Gastroesophageal sphincter (tissue), 4 donors: Measurements from ENCODE around the gene ARHGEF17. TPM values are rescaled to one million over a fixed set of nuclear protein-coding genes. Genes with fewer than 3 reads are reported as not detected.

Experiments used
- ATAC-seq: fragments of 150-250 bp; one replicate; pipeline ENCODE4 v1.9.1; 2016; ENCODE audit warnings: mild to moderate bottlenecking, moderate library complexity
- H3K27ac ChIP-seq, 4 donors: fragments of 200-600 bp; sonication (generic) in 3 of 4; 1 replicate in 3 of 4; 2 replicates in 1 of 4; pipeline ENCODE4 v1.5.1; 2016 to 2019
- H3K27me3 ChIP-seq: fragments of 200-600 bp; sonication (generic); one replicate; pipeline ENCODE4 v1.5.1; 2019
- H3K36me3 ChIP-seq, 2 donors: fragments of 200-600 bp; sonication (generic); one replicate each; pipeline ENCODE4 v1.5.1; 2019; ENCODE audit warnings: control low read depth in 1 of 2
- H3K4me1 ChIP-seq, 3 donors: fragments of 200-600 bp; sonication (generic); 1 replicate in 2 of 3; 2 replicates in 1 of 3; pipeline ENCODE4 v1.5.1; 2016 to 2019; ENCODE audit warnings: control low read depth in 2 of 3
- H3K4me3 ChIP-seq, 2 donors: fragments of 200-600 bp; sonication (generic); one replicate each; pipeline ENCODE4 v1.5.1; 2019; ENCODE audit warnings: mild to moderate bottlenecking in 1 of 2, moderate library complexity in 1 of 2
- H3K9me3 ChIP-seq, 3 donors: fragments of 200-600 bp; sonication (generic); one replicate each; pipeline ENCODE4 v1.5.1; 2017 to 2019; ENCODE audit warnings: control low read depth in 2 of 3
- EP300 ChIP-seq: sonication (generic); formaldehyde crosslinking; IDR thresholded peaks from one replicate; pipeline ENCODE4 v1.6.1; 2017; ENCODE audit warnings: antibody characterized with exemption, mild to moderate bottlenecking
- POLR2A ChIP-seq, 2 donors: fragments of 450-650 bp; IDR thresholded peaks; one replicate each; pipeline ENCODE4 v1.6.1; 2017; ENCODE audit warnings: antibody characterized with exemption in 2 of 2, mild to moderate bottlenecking in 2 of 2, moderate library complexity in 1 of 2
- POLR2AphosphoS5 ChIP-seq: sonication (generic); formaldehyde crosslinking; IDR thresholded peaks from one replicate; pipeline ENCODE4 v1.6.1; 2017; ENCODE audit warnings: antibody characterized with exemption
- WGBS, 2 donors: methylation state at CpG; one replicate each; pipeline ENCODE4 v1.1.5; 2018; ENCODE audit warnings: low coverage in 1 of 2; 5-methylcytosine and 5-hydroxymethylcytosine counted together
- total RNA-seq, 4 donors: library from RNA; depleted of rRNA; stranded (reverse); fragments of >200 nt; gene quantifications; one replicate each; pipeline ENCODE4 v1.1.0, GENCODE V29; 2016
- TF ChIP-seq, protein P1 (sequence below), 4 experiments: fragments of 200-600 bp in 2 of 4; fragments of 450-650 bp in 2 of 4; sonication (generic) in 1 of 4; IDR thresholded peaks; one replicate each; pipeline ENCODE4 v1.5.1; 2017 to 2019; ENCODE audit warnings: antibody characterized with exemption in 4 of 4, mild to moderate bottlenecking in 2 of 4, moderate library complexity in 2 of 4

ARHGEF17 gene
- total RNA-seq, 4 donors from 2014 or later = 52.5 to 169 (median 84.4) TPM

DNA sequence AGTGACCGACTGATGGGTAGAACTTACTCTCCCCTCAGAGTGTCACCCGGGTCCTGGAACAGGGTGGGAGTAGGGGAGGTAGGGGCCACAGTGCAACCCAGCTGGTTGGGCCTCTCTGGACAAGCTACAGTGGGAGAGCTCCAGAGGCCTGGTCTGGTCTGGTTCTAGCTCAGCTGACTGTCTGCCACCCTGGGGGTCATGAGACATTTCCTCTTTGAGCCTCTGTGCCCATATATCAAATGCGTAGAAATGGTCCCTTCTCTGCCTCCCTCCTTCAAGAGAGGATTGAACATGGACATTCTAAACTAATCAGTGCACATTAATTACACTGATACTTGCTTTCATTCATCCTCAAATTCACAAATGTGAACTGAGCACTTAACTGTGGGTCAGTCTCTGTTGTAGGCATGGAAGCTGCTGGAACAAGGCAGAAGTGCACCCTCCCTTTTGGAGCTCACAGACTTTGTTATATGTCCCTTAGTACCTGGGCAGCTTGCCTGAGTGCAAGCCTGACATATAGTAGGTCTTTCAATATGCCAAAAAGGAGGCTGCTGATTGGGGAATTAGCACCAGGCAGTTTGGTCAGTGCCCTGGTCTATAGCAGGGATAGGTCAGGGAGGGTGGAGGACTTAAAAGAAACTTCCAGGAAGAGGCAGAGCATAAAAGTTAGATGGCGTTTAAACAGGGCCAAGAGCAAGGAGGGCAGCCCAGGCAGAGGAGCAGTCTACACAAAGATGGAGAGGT is 25.7 kb downstream of the ARHGEF17 start:
- Histone ChIP-seq H3K27ac (peak overlapping the region; percentile 53 to 85 (median 76)), H3K9me3 (no peaks in the 10 kb centered on the region), H3K36me3 (peaks cover 0 to 8% of the 10 kb centered on the region in 2 donors), H3K4me1 (peaks cover 28 to 95% (median 64%) of the 10 kb centered on the region in 3 donors), H3K4me3 (no peak overlapping the region), H3K27me3 (no peaks in the 10 kb centered on the region)
- TF ChIP-seq POLR2AphosphoS5 (no peak), POLR2A (IDR thresholded peaks at IDR 0.05) (no peak), EP300 (no peak)
- TF ChIP-seq, protein P1, sequence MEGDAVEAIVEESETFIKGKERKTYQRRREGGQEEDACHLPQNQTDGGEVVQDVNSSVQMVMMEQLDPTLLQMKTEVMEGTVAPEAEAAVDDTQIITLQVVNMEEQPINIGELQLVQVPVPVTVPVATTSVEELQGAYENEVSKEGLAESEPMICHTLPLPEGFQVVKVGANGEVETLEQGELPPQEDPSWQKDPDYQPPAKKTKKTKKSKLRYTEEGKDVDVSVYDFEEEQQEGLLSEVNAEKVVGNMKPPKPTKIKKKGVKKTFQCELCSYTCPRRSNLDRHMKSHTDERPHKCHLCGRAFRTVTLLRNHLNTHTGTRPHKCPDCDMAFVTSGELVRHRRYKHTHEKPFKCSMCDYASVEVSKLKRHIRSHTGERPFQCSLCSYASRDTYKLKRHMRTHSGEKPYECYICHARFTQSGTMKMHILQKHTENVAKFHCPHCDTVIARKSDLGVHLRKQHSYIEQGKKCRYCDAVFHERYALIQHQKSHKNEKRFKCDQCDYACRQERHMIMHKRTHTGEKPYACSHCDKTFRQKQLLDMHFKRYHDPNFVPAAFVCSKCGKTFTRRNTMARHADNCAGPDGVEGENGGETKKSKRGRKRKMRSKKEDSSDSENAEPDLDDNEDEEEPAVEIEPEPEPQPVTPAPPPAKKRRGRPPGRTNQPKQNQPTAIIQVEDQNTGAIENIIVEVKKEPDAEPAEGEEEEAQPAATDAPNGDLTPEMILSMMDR (IDR thresholded peaks at IDR 0.05) = no peak
- 55 to 64% methylated on average over 2 to 3 of the region's 4 CpGs for WGBS, 2 donors
- ATAC-seq = peak; percentile 7

DNA sequence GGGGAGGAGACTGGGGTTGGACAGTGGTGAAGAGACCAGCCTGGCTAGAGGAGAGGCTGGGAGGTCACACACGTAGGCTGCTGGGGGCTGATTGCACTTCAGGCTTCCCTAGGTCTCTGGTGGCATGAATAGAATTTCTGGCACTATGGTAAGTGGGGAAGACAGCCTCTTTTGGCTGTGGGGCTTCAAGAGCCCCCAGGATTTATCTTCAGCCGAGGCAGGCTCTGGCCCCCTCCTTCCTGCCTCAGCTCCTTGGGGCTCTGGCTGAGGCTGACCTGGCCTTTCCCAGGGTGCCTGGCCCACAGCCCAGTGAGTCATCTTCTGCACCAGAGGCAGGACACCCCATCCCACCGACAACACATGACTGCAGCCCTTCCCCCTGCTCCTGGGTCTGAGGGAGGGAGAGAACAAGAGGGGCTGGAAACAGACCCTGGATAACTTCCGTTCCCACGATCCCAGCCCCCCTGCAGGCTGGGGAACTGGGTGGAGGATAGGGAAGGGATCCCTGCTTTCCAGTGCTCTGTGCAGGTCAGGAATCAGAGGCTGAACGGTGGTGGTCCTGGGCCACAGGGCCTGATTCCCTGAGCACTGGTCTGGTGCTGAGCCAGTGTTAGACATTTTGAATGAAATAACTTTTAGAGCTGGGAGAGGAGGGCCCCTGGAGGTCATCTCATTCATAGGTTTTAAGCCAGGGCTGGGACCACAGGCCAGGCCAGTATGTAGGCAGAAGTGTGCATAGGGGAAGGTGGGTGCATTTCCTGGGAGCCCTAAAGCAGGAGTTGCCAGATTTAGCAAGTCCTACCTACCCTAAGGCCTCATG is 26.5 kb downstream of the ARHGEF17 start:
- Histone ChIP-seq H3K4me1 (peaks cover 28 to 97% (median 69%) of the 10 kb centered on the region in 3 donors), H3K4me3 (no peak overlapping the region), H3K9me3 (no peaks in the 10 kb centered on the region), H3K27ac (peak overlapping the region; percentile 53 to 85 (median 76)), H3K36me3 (peaks cover 0 to 8% of the 10 kb centered on the region in 2 donors), H3K27me3 (no peaks in the 10 kb centered on the region)
- peak; percentile 78 for ATAC-seq
- TF ChIP-seq POLR2A (IDR thresholded peaks at IDR 0.05) (no peak), POLR2AphosphoS5 (peak; percentile 56)
- TF ChIP-seq, protein P1 (IDR thresholded peaks at IDR 0.05) = peak in 2 of 4 experiments; percentile 12 to 24
- WGBS, 2 donors = 0 to 9% methylated on average over 3 to 4 of the region's 6 CpGs

DNA sequence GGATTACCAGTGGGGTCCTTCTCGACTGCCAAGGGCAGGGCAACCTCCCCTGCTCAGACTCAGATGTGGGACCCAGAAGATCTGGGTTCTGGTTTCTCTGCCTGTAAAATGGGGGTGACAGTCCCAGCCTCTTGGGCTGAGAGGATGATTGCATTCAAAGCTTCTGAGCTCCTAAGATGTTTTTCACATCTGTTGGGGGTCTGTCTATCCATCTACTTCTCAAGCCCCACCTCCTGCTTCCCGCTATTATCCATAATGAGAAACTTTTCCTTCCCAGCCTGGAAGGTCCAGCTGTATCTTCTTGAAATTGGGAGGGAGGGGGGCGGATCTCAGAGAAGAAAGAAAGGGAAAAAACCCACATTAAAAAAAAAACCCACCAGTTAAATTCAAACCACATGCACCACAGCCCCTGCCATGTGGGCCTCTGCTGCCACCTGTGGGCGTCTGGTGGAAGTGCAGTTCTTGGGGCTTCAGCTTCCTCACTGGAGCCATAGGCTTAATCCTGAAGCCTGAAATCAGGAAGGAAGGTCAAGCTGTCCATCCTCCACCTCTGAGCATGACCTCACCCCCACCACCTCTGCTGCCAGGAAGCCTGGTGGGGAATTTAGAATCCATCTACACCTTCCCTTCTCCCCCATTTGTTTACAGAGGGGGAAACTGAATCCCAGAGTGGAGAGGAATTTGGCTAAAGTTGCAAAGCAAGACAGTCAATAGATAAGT is 27.3 kb downstream of the ARHGEF17 start:
- H3K4me3 ChIP-seq = no peak overlapping the region
- 0% methylated on average over 1 of the region's 4 CpGs; no CpG with 5 or more reads in 1 of the 2 donors for WGBS, 2 donors
- H3K4me1 ChIP-seq = peaks cover 28 to 97% (median 69%) of the 10 kb centered on the region in 3 donors
- peaks cover 0 to 8% of the 10 kb centered on the region in 2 donors for H3K36me3 ChIP-seq
- ATAC-seq = peak; percentile 66
- TF ChIP-seq POLR2AphosphoS5 (peak; percentile 24), EP300 (no peak), POLR2A (IDR thresholded peaks at IDR 0.05) (no peak)
- TF ChIP-seq, protein P1 (IDR thresholded peaks at IDR 0.05) = peak in 3 of 4 experiments; percentile 89 to 99 (median 95)
- peak overlapping the region; percentile 53 to 85 (median 76) for H3K27ac ChIP-seq
- H3K27me3 ChIP-seq = no peaks in the 10 kb centered on the region
- H3K9me3 ChIP-seq = no peaks in the 10 kb centered on the region

DNA sequence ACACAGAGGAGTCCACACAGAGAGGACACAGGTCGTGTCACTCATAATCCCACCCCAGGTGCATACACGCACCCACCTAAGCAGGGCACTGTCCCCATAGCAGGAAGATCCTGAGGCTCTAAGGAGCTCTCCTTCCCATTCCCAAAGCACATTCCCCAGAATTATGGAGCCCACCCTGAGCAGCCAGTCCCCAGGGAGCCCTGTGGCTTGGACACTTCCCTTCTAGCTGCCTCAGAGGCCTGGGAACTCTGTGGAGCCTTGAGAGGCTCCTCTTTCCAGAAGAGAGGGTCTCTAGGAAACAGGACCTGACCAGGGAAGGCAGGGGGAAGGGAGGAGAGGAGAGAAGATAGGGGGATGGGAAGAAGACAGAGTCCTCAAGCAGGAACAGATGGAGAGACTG is 29.8 kb downstream of the ARHGEF17 start:
- H3K4me3 ChIP-seq = no peak overlapping the region
- peak overlapping the region; percentile 14 to 85 (median 76) for H3K27ac ChIP-seq
- TF ChIP-seq, protein P1 (IDR thresholded peaks at IDR 0.05) = no peak
- no peak for TF ChIP-seq EP300
- no peak for TF ChIP-seq POLR2A (IDR thresholded peaks at IDR 0.05)
- no peak for TF ChIP-seq POLR2AphosphoS5
- H3K27me3 ChIP-seq = no peaks in the 10 kb centered on the region
- peaks cover 12 to 97% (median 48%) of the 10 kb centered on the region in 3 donors for H3K4me1 ChIP-seq
- peaks cover 0 to 8% of the 10 kb centered on the region in 2 donors for H3K36me3 ChIP-seq
- no CpG with 5 or more reads among the region's 2 CpGs for WGBS, 2 donors
- no peaks in the 10 kb centered on the region for H3K9me3 ChIP-seq
- ATAC-seq = no peak
